ENCODE results near the gene METTL27. TPM values are rescaled to one million over a fixed set of nuclear protein-coding genes. Genes with fewer than 3 reads are reported as not detected.
A peak's percentile ranks its signal among the peaks of the same experiment; 100 is the strongest.
"Not testable (repeated sequence)": the region's sequence is repeated elsewhere in the genome, so short reads cannot be mapped to it uniquely, and the experiment has no call there.

The METTL27 gene
- 1 to 10 TPM; 2.1 to 2.2 TPM for total RNA-seq

DNA sequence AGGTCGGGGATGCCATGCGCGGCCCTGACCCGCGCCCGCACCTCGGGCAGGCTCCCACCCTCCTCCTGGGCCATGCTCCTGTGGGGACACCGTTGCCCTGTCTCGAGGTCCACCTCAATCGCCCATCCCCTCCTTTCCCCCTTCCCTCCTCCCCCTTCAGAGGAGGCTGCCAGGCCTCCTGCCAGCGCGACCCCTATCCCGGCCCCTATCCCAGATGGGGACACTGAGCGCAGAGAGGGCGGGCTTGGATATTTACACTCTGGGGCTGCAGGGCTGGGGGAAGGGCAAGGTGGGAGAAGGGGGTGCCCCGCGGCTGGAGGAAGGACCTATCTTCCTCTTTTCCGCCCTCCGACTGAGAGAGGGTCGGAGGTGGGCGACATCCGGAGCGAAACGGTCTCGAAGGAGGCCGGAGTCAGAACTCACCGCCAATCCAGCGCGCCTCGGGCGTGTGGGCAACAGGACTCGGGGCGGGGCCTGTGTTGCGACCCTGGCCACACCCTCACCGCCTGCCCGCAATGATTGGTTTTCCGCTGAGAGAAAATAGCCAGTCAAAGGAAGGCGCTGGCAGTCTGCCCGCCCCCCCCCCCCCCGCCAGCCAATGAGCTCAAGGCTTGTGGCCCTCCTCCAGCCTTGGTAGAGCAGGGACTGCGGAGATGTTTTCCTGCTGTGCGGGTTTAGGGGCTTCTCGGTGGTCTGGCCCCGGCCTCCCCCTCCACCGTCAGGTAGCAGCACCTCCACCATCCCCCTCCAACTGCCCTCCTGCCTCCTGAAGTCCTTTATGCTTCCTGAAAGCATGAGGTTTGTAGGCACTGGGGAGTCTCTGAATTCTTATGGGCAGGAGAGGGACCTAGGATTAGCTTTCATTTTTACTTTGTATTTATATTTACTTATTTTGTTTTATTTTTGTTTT, at the start of gene METTL27:
METTL27 (minus strand) TSS at position 450 of the 910 bp plus-strand sequence; CDS start at position 74, 376 bp downstream.
- ChIA-PET CTCF (interaction anchor here (0.6 to 3.3 kb wide), 5 partner anchors 9 to 176 kb away, joined by 3 to 27 read pairs (median 3); no protein-coding TSS in a partner anchor), POLR2A (no interaction called here)
- DNase-seq (peak; percentile 96), ATAC-seq (peak; percentile 100)
- Mint-ChIP-seq H3K36me3 (ENCODE audit: low read depth) (no peaks in the 10 kb centered on the region), H3K9me3 (ENCODE audit: low read depth) (no peaks in the 10 kb centered on the region), H3K4me1 (peaks cover 7% of the 10 kb centered on the region), H3K4me3 (peak within 1 kb of the TSS; percentile 75), H3K27ac (peak within 1 kb of the TSS; percentile 69), H3K27me3 (no peaks in the 10 kb centered on the region)
- intact Hi-C loops (cut with DNase I, micrococcal nuclease), result loop anchor here in 1 of 2 experiments (1.0 to 5.0 kb wide), 4 partner anchors 104 to 320 kb away; partner anchors contain the start of genes ABHD11, BAZ1B, TBL2 and VPS37D

DNA sequence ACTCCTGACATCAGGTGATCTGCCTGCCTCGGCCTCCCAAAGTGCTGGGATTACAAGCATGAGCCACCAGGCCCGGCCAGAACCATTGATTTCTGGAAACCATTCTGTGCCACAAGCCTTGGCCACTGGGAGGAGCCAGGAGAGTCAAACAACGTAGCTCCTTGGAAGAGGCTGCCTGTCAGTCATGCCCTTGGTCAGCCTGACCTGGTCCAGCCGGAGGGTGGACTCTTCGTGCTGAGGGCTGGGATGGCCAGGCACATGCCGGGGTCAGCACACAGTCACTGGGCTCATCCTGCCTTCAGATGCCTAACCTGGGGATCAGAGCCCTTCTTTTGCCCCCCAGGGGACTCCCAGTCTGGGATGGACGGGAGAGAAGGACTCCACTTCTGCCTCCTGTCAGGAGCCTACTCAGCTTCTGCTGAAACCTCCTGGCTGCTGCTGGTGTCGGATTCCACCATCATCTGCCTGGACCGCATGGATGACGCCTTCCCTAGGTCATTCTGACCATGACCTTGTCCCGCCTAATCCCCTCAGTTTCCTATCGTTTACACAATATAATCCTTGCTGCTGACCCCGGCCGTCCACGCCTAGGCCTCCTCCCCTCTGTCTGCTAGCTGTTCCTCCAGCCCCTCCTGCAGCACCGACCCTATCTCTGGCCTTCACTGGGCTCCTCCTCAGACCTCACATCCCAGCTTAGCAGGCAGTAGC, 49.0 kb upstream of the METTL27 start:
- no peaks in the 10 kb centered on the region for H3K36me3 Mint-ChIP-seq (ENCODE audit: low read depth)
- H3K27ac Mint-ChIP-seq, result no peak overlapping the region
- ATAC-seq (no peak), DNase-seq (no peak)
- H3K9me3 Mint-ChIP-seq (ENCODE audit: low read depth), result peaks cover 3% of the 10 kb centered on the region
- ChIA-PET CTCF (interaction anchor here (0.7 kb wide), 1 partner anchor 56 kb away, joined by 3 read pairs; no protein-coding TSS in a partner anchor), POLR2A (no interaction called here)
- no peak overlapping the region for H3K4me3 Mint-ChIP-seq
- peaks cover 5% of the 10 kb centered on the region for H3K4me1 Mint-ChIP-seq
- H3K27me3 Mint-ChIP-seq, result peaks cover 8% of the 10 kb centered on the region
- intact Hi-C loops (cut with DNase I, micrococcal nuclease), result no loop called here

- Mint-ChIP-seq H3K27me3 (peaks cover 11% of the 10 kb centered on the region), H3K9me3 (ENCODE audit: low read depth) (no peaks in the 10 kb centered on the region), H3K36me3 (ENCODE audit: low read depth) (no peaks in the 10 kb centered on the region), H3K4me3 (no peak overlapping the region), H3K4me1 (peaks cover 5% of the 10 kb centered on the region), H3K27ac (no peak overlapping the region)
- ATAC-seq, result no peak
- DNase-seq, result no peak
- ChIA-PET POLR2A (no interaction called here), CTCF (no interaction called here)
- intact Hi-C loops (cut with DNase I, micrococcal nuclease), result no loop called here
These were observed 48.3 kb upstream of the METTL27 start for GRCh38 chr7:73890555-73891147.

- intact Hi-C loops (cut with DNase I, micrococcal nuclease), result no loop called here
- no peak for ATAC-seq
- CTCF ChIA-PET, result no interaction called here
These were observed 46.6 kb upstream of the METTL27 start for GRCh38 chr7:73888959-73889358.

GRCh38 chr7:73887762-73888161, 45.4 kb upstream of the METTL27 start:
- Mint-ChIP-seq H3K27ac (no peak overlapping the region), H3K9me3 (ENCODE audit: low read depth) (no peaks in the 10 kb centered on the region), H3K4me3 (no peak overlapping the region), H3K27me3 (peaks cover 11% of the 10 kb centered on the region), H3K36me3 (ENCODE audit: low read depth) (no peaks in the 10 kb centered on the region), H3K4me1 (peaks cover 5% of the 10 kb centered on the region)
- ATAC-seq, result no peak
- POLR2A ChIA-PET, result no interaction called here
- intact Hi-C loops (cut with DNase I, micrococcal nuclease), result no loop called here
- no peak for DNase-seq
- CTCF ChIA-PET, result interaction anchor here (0.7 kb wide), 1 partner anchor 305 kb away, joined by 3 read pairs; no protein-coding TSS in a partner anchor

More at GRCh38 chr7:73888959-73889358, 46.6 kb upstream of the METTL27 start:
- Mint-ChIP-seq H3K4me1 (peaks cover 5% of the 10 kb centered on the region), H3K27me3 (peaks cover 11% of the 10 kb centered on the region), H3K36me3 (ENCODE audit: low read depth) (no peaks in the 10 kb centered on the region), H3K27ac (no peak overlapping the region), H3K9me3 (ENCODE audit: low read depth) (no peaks in the 10 kb centered on the region), H3K4me3 (no peak overlapping the region)
- DNase-seq, result no peak
- POLR2A ChIA-PET, result no interaction called here

DNA sequence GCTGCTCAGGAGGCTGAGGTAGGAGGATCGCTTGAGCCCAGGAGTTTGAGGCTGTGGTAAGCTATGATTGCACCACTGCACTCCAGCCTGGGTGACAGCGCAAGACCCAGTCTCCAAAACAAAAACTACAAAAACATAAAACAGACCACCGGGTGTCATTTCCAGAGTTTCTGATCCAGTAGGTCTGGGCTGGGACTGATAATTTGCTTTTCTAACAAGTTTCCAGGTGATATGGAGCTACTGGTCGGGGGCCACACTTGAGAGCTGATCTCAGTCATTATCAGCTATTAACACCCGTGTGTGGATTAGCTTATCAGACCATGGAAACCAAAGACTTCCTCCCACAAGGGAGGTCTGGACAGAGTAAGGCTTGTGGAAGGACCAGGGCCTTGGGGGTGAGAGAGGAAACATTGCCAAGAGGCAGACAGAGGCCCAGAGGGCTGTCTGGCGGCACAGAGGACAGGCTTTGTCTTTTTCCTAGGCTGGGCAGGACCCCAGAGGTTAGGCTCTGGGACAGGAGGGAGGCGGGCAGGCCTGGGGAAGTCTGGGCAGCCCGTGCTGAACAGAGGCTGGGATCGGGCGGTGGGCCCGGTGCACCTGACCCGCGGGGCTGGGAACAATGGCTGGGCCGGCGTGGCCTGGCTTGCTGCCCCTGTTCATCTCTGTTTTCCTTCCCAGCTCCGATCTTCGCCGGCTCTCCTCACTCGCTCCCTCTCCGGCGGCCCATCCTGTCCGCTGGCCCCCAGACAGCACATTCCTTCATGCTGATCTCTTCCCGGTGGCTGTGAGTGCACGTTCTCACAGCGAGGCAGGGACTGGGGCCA, 43.9 kb upstream of the METTL27 start:
- H3K9me3 Mint-ChIP-seq (ENCODE audit: low read depth), result no peaks in the 10 kb centered on the region
- peaks cover 11% of the 10 kb centered on the region for H3K27me3 Mint-ChIP-seq
- no peaks in the 10 kb centered on the region for H3K36me3 Mint-ChIP-seq (ENCODE audit: low read depth)
- peaks cover 5% of the 10 kb centered on the region for H3K4me1 Mint-ChIP-seq
- DNase-seq (no peak), ATAC-seq (no peak)
- no peak overlapping the region for H3K27ac Mint-ChIP-seq
- H3K4me3 Mint-ChIP-seq, result no peak overlapping the region
- intact Hi-C loops (cut with DNase I, micrococcal nuclease), result no loop called here
- CTCF ChIA-PET, result interaction anchor here (0.6 to 1.2 kb wide), 2 partner anchors 31 to 226 kb away, joined by 3 read pairs; no protein-coding TSS in a partner anchor
- POLR2A ChIA-PET, result no interaction called here

DNA sequence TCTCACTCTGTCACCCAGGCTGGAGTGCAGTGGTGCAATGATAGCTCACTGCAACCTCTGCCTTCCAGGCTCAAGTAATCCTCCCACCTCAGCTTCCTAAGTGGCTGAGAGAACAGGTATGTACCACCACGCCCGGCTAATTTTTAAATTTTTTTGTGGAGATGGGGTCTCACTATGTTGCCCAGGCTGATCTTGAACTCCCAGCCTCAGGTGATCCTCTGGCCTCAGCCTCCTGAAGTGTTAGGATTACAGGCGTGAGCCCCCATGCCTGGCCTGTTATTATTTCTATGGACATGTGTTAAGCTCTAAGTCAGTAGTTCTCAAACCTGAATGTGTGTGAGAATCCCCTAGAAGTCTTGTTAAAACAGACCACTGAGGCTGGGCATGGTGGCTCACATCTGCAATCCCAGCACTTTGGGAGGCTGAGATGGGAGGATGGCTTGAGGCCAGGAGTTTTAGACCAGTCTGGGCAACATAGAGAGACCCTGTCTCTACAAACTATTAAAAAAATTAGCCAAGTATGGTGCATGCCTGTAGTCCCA, 43.2 kb upstream of the METTL27 start:
- ATAC-seq, result no peak
- Mint-ChIP-seq H3K27ac (no peak overlapping the region), H3K9me3 (ENCODE audit: low read depth) (no peaks in the 10 kb centered on the region), H3K4me1 (peaks cover 3% of the 10 kb centered on the region), H3K4me3 (no peak overlapping the region), H3K27me3 (peaks cover 11% of the 10 kb centered on the region), H3K36me3 (ENCODE audit: low read depth) (no peaks in the 10 kb centered on the region)
- no peak for DNase-seq
- intact Hi-C loops (cut with DNase I, micrococcal nuclease), result no loop called here
- POLR2A ChIA-PET, result no interaction called here
- CTCF ChIA-PET, result interaction anchor here (0.6 to 1.2 kb wide), 3 partner anchors 31 to 518 kb away, joined by 3 read pairs; no protein-coding TSS in a partner anchor

- intact Hi-C loops (cut with DNase I, micrococcal nuclease); H3K36me3 Mint-ChIP-seq (ENCODE audit: low read depth); DNase-seq; POLR2A ChIA-PET; ATAC-seq; H3K9me3 Mint-ChIP-seq (ENCODE audit: low read depth); H3K4me3 Mint-ChIP-seq; H3K27ac Mint-ChIP-seq; H3K4me1 Mint-ChIP-seq: not testable (repeated sequence)
- CTCF ChIA-PET, result interaction anchor here (0.6 kb wide), 2 partner anchors 225 to 517 kb away, joined by 3 read pairs; no protein-coding TSS in a partner anchor
- peaks cover 11% of the 10 kb centered on the region for H3K27me3 Mint-ChIP-seq
These were observed 42.6 kb upstream of the METTL27 start for GRCh38 chr7:73884867-73885422.

DNA sequence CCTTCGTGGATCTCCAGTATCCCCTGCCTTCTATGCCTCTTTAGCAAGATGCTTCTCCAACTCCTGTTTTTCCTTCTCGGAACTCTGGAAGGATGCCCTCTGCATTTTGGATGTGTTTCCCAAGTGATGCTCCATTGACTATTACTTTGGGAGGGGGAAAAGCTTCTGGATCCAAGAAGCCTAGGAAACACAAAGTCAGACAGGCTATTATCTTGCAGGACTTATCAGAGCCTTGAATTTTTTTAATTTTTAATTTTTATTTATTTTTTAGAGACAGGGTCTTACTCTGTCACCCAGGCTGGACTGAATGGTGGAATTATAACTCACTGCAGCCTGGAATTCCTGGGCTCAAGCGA, 39.7 kb upstream of the METTL27 start:
- DNase-seq (no peak), ATAC-seq (no peak)
- intact Hi-C loops (cut with DNase I, micrococcal nuclease), result no loop called here

DNA sequence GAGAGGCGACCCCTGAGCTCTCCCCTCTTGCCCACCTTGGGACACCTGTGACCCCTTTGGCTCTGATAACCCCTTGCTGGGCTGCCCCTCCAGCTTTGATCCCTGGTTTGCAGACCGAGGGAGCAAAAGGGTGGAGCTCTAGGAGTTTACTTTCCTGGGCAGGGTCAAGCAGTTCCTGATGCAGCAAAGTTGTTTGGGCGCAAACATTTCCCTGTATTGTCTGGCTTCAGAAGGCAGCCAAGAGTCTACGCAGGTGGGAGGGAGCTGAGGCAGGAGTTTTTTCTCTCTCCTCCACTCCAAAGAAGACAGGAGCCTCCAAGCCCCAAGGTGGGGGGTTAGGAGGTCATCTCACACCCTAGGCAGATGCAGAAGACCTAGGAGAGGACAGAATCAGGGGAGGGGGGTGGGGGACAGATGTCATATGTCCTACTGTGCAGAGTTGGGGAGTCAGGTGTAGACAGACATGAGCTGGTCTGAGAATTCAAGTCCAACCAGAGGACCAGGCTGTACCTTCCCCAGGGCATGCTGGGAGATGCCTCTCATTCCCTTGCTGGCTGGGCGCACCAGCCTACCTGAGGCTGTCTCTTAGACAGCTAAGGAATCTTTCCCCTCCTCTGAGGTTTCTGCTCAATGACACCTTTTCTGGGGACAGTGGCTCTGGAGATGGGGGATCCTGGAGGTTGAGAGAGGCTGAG, 39.2 kb upstream of the METTL27 start:
- Mint-ChIP-seq H3K4me1 (no peaks in the 10 kb centered on the region), H3K4me3 (no peak overlapping the region), H3K36me3 (ENCODE audit: low read depth) (no peaks in the 10 kb centered on the region), H3K9me3 (ENCODE audit: low read depth) (no peaks in the 10 kb centered on the region), H3K27ac (no peak overlapping the region), H3K27me3 (peaks cover 3% of the 10 kb centered on the region)
- ATAC-seq (no peak), DNase-seq (no peak)
- ChIA-PET CTCF (interaction anchor here (0.5 kb wide), 1 partner anchor 63 kb away, joined by 3 read pairs; no protein-coding TSS in a partner anchor), POLR2A (no interaction called here)
- intact Hi-C loops (cut with DNase I, micrococcal nuclease), result no loop called here

More for the DNA sequence above, 39.7 kb upstream of the METTL27 start:
- no peaks in the 10 kb centered on the region for H3K4me1 Mint-ChIP-seq
- peaks cover 5% of the 10 kb centered on the region for H3K27me3 Mint-ChIP-seq
- H3K27ac Mint-ChIP-seq, result no peak overlapping the region
- no peaks in the 10 kb centered on the region for H3K9me3 Mint-ChIP-seq (ENCODE audit: low read depth)
- H3K36me3 Mint-ChIP-seq (ENCODE audit: low read depth), result no peaks in the 10 kb centered on the region
- ChIA-PET CTCF (no interaction called here), POLR2A (no interaction called here)
- H3K4me3 Mint-ChIP-seq, result no peak overlapping the region

Data from activated CD4-positive, alpha-beta T cell treated with anti-CD3 and anti-CD28 coated beads for 36 hours (primary cell).